Brain microvascular endothelial cell (primary cell): ENCODE measurements around the gene KIAA1549.

Experiments
- DNase-seq: peaks from one replicate; pipeline ENCODE4 v3.0.0-alpha.2; 2020
- H3K27ac ChIP-seq: fragments of 250-450 bp; sonication (Bioruptor Pico); 2 replicates; pipeline ENCODE4 v1.5.1; 2020; ENCODE audit warnings: mild to moderate bottlenecking, moderate library complexity
- H3K27me3 ChIP-seq: fragments of 250-450 bp; sonication (Bioruptor Pico); replicated peaks from 2 replicates; pipeline ENCODE4 v1.5.1; 2020; ENCODE audit warnings: mild to moderate bottlenecking
- H3K36me3 ChIP-seq: fragments of 250-450 bp; sonication (Bioruptor Pico); replicated peaks from 2 replicates; pipeline ENCODE4 v1.5.1; 2020; ENCODE audit warnings: mild to moderate bottlenecking
- H3K4me3 ChIP-seq: 2 replicates; pipeline ENCODE4 v1.5.1; 2011; ENCODE audit warnings: low read depth, mild to moderate bottlenecking, control low read depth, low read length, moderate library complexity
- CTCF ChIP-seq: IDR thresholded peaks from 2 replicates; pipeline ENCODE4 v1.5.1; 2011; ENCODE audit warnings: low read depth, mild to moderate bottlenecking, moderate library complexity, low read length, control low read depth, inconsistent platforms; ENCODE audit errors: missing control alignments
- in situ Hi-C: cut with HindIII; loops from 2 replicates; pipeline ENCODE4 v1.10.0; 2017; ENCODE audit warnings: low sequenced_read_pairs, low pct_ligation_motif_present

The KIAA1549 gene

DNA sequence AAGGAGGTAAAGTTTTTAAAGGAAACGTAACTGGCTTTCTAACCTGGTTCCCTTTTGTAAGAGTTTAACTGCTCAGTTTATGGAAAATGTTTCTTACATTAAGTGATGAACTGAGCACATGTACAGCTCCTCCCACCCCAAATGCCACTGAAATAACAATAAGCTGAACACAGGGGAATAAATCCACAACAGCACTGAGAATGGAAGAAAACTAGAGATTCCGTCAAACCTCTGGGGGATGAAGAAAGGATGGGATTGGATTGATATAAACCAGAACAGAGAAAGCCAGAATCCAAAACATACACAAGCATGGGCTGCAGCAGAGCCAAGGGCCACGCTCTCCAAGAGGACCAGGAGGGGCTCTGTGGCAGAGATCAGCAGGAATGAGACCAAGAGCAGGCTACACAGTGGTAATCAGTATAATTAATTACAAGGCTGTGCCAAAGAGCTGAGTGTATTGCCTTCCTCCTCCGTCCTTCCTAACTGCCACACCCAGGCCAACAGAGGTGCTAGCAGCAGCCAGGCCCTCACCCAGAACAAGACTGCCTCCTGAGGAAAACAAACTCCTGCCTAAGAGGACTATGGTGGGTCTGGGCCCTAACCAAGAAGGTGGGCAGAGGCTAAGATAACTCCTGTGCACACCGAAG is 73.9 kb downstream of the KIAA1549 start:
- DNase-seq = no peak
- H3K4me3 ChIP-seq = no peak overlapping the region
- no peaks in the 10 kb centered on the region for H3K36me3 ChIP-seq
- in situ Hi-C loops = no loop called here
- no peaks in the 10 kb centered on the region for H3K27me3 ChIP-seq
- no peak overlapping the region for H3K27ac ChIP-seq
- no peak for TF ChIP-seq CTCF

- no peaks in the 10 kb centered on the region for H3K36me3 ChIP-seq
- no peaks in the 10 kb centered on the region for H3K27me3 ChIP-seq
- in situ Hi-C loops = no loop called here
- H3K27ac ChIP-seq = no peak overlapping the region
- TF ChIP-seq CTCF = no peak
- DNase-seq = no peak
- H3K4me3 ChIP-seq = no peak overlapping the region
Observed at GRCh38 chr7:138903859-138904435, 77.2 kb downstream of the KIAA1549 start.

DNA sequence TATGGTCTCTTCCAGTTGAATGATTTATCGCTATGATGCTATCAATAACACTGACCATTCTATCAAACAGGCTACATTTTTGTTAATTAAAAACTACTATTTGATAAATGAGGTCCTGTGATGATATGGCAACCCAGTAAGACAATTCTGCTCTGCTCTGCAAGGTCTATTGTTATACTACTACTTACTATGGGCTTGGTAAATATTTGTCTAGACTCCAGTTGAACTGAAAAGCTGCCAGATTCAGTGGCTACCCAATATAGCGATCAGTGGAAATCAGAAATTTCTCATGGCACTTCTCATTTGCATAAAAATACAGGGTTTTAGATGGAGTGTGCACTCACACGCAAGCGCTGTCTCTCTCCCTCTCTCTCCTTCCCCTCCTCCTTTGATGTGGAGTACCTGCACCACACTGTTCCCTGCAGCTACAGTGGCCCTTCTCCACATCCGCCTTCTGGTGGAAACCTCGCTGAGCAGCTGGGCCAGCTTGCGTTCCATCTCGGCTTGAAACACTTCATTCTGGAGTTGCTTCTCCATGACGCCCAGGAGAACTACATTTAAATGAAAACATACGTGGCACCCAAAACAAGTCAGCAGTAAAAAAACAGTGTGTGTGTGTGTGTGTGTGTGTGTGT is 77.9 kb downstream of the KIAA1549 start:
- in situ Hi-C loops = no loop called here
- no peak for DNase-seq
- TF ChIP-seq CTCF = no peak
- Histone ChIP-seq H3K4me3 (no peak overlapping the region), H3K36me3 (no peaks in the 10 kb centered on the region), H3K27me3 (no peaks in the 10 kb centered on the region), H3K27ac (no peak overlapping the region)

GRCh38 chr7:138902161-138902560 is 79.0 kb downstream of the KIAA1549 start:
- in situ Hi-C loops = no loop called here
- no peak for DNase-seq
- no peaks in the 10 kb centered on the region for H3K27me3 ChIP-seq
- H3K4me3 ChIP-seq = no peak overlapping the region
- H3K36me3 ChIP-seq = no peaks in the 10 kb centered on the region
- no peak overlapping the region for H3K27ac ChIP-seq
- no peak for TF ChIP-seq CTCF

DNA sequence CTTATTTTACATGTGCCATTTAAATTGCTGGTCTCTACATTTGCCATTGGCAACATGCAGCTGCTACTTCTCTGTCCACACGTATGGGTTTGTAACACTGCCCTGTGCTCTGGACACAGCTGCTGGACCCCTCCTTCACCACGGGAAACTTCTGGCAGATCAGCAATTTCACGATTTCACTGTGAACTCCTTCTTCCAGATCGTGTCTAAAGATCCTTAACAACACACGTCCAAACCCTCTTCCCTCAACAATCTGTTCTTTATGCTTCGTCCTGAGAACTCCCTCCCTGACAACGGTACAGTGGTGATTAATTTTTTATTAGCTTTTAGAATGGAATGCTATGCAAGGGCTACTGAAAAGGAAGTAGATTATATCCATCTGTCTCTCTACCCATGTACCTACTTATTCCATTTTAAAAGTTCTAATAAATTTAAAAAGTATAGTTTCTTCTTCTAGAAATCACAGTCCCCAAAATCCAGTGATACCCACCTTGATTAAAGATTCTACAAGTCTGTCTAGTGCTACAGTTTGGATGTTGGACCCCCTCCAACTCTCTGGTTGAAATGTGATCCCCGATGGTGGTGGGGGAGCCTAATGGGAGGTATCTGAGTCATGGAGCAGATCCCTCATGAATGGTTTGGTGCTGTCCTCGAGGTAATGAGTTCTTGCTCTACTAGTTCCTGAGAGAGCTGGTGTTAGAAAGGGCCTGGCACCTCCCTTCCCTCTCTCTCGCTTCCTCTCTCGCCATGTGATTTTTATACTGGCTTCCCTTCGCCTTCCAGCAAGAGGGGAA is 81.0 kb downstream of the KIAA1549 start:
- H3K4me3 ChIP-seq = no peak overlapping the region
- H3K27ac ChIP-seq = no peak overlapping the region
- no peak for TF ChIP-seq CTCF
- no peaks in the 10 kb centered on the region for H3K36me3 ChIP-seq
- H3K27me3 ChIP-seq = no peaks in the 10 kb centered on the region
- DNase-seq = no peak
- in situ Hi-C loops = no loop called here
